ENCODE results near the gene CFAP157. TPM values are rescaled to one million over a fixed set of nuclear protein-coding genes. Genes with fewer than 3 reads are reported as not detected.

Gene CFAP157
- total RNA-seq, 4 donors from 2014 or later = 2.1 to 5.4 (median 4.4) TPM; not detected in 1

- H3K4me1 ChIP-seq = no peaks in the 10 kb centered on the region
- TF ChIP-seq, protein P1, sequence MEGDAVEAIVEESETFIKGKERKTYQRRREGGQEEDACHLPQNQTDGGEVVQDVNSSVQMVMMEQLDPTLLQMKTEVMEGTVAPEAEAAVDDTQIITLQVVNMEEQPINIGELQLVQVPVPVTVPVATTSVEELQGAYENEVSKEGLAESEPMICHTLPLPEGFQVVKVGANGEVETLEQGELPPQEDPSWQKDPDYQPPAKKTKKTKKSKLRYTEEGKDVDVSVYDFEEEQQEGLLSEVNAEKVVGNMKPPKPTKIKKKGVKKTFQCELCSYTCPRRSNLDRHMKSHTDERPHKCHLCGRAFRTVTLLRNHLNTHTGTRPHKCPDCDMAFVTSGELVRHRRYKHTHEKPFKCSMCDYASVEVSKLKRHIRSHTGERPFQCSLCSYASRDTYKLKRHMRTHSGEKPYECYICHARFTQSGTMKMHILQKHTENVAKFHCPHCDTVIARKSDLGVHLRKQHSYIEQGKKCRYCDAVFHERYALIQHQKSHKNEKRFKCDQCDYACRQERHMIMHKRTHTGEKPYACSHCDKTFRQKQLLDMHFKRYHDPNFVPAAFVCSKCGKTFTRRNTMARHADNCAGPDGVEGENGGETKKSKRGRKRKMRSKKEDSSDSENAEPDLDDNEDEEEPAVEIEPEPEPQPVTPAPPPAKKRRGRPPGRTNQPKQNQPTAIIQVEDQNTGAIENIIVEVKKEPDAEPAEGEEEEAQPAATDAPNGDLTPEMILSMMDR (IDR thresholded peaks at IDR 0.05) = no peak
- TF ChIP-seq POLR2A (IDR thresholded peaks at IDR 0.05) = no peak
- H3K27me3 ChIP-seq = peaks cover 0 to 3% of the 10 kb centered on the region in 2 donors
- DNase-seq = no peak
- H3K9me3 ChIP-seq = no peaks in the 10 kb centered on the region
- no peaks in the 10 kb centered on the region for H3K36me3 ChIP-seq
- intact Hi-C loops (cut with DNase I; ENCODE audit: low total_unique reads) = no loop called here
- H3K27ac ChIP-seq = no peak overlapping the region
- no peak overlapping the region for H3K4me3 ChIP-seq
Observed at GRCh38 chr9:127749090-127749787, 42.5 kb downstream of the CFAP157 start.

DNA sequence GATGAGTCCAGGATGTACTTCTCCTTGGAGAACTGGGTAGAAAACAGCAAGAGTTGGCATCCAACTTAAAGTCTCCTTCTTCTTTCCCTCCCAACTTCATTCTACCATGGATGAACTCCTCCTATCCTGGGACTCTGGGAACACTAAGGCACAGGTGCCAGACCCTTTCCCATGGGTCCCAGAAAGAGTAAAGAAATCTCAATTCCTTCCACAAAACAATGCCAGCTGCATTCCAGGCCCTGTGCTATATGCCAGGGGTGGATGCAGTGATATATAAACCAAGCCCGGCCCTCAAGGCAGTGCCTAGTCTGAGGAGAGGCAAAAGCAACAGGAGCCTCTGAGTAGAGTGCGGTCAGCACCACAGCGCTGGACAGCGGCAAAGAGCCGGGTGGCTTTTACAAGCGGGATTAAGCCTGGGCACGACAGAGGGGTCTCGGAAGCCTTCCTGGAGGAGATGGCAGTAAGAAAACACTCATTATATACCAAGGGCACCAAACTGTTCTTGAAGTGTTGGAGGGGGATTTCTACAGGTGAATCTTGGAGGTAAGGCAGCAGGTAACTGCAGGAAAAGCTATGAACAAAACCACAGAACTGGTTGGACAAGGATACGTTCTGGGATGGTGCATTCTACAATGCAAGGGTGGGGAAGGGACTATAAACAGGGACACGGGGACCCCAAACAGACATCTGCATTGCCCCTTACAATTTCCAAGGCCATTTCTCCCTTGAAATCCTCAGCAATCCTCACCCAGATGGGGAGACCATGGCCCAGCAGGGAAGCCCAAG, 44.7 kb downstream of the CFAP157 start:
- H3K4me1 ChIP-seq = peaks cover 0 to 9% of the 10 kb centered on the region in 2 donors
- no peak overlapping the region for H3K4me3 ChIP-seq
- TF ChIP-seq, protein P1 (IDR thresholded peaks at IDR 0.05) = no peak
- TF ChIP-seq POLR2A (IDR thresholded peaks at IDR 0.05) = no peak
- H3K9me3 ChIP-seq = no peaks in the 10 kb centered on the region
- no peak overlapping the region for H3K27ac ChIP-seq
- no peak for DNase-seq
- H3K27me3 ChIP-seq = peaks cover 0 to 8% of the 10 kb centered on the region in 2 donors
- intact Hi-C loops (cut with DNase I; ENCODE audit: low total_unique reads) = no loop called here
- no peaks in the 10 kb centered on the region for H3K36me3 ChIP-seq

- Histone ChIP-seq H3K9me3 (no peaks in the 10 kb centered on the region), H3K27me3 (peaks cover 0 to 8% of the 10 kb centered on the region in 2 donors), H3K4me1 (peaks cover 0 to 9% of the 10 kb centered on the region in 2 donors), H3K4me3 (no peak overlapping the region), H3K27ac (no peak overlapping the region), H3K36me3 (no peaks in the 10 kb centered on the region)
- intact Hi-C loops (cut with DNase I; ENCODE audit: low total_unique reads) = no loop called here
- DNase-seq = no peak
- TF ChIP-seq, protein P1 (IDR thresholded peaks at IDR 0.05) = no peak
- no peak for TF ChIP-seq POLR2A (IDR thresholded peaks at IDR 0.05)
Observed at GRCh38 chr9:127753148-127753547, 46.4 kb downstream of the CFAP157 start.

DNA sequence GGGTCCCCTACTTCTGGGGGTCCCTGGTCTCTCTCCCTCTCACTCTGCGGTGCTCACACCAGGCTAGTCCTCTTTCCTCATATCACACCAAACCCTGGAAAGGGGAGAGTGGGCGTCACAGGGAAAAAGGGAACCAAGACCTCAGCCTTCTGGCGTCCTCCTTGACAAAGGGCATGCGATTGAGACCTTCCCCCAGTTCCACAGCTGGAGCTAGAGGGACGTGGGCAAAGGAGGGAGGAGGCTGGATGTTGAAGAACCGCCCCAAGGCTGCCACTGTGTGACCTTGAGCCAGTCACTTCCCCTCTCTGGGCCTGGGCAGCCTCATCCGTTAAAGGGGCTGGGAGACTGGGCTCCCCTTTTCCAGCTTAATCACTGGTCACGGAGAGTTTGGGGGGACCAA, 46.8 kb downstream of the CFAP157 start:
- H3K9me3 ChIP-seq = no peaks in the 10 kb centered on the region
- TF ChIP-seq, protein P1 (IDR thresholded peaks at IDR 0.05) = no peak
- no peak for TF ChIP-seq POLR2A (IDR thresholded peaks at IDR 0.05)
- intact Hi-C loops (cut with DNase I; ENCODE audit: low total_unique reads) = no loop called here
- peaks cover 0 to 8% of the 10 kb centered on the region in 2 donors for H3K27me3 ChIP-seq
- peaks cover 0 to 9% of the 10 kb centered on the region in 2 donors for H3K4me1 ChIP-seq
- DNase-seq = no peak
- no peak overlapping the region for H3K27ac ChIP-seq
- no peaks in the 10 kb centered on the region for H3K36me3 ChIP-seq
- no peak overlapping the region for H3K4me3 ChIP-seq

All from uterus (tissue), 4 donors.